ENCODE results near the gene HNRNPR.

- TF ChIP-seq CTCF (IDR thresholded peaks at IDR 0.05; ENCODE audit: control extremely low read depth in 1 of 3, insufficient read depth in 1 of 3, low read depth in 1 of 3, low read length in 3 of 3), result no peak
- no peak for TF ChIP-seq YY1 (IDR thresholded peaks at IDR 0.05; ENCODE audit: low read depth, low read length)
Observed at GRCh38 chr1:23337869-23338268, 6.2 kb downstream of the HNRNPR start.
